Endodermal cell (in vitro differentiated cells): ENCODE data around the gene UBN1. TPM values are rescaled to one million over a fixed set of nuclear protein-coding genes. Genes with fewer than 3 reads are reported as not detected.

ENCODE experiments used
- DNase-seq: peaks from one replicate; pipeline ENCODE4 v3.0.0-alpha.2; 2017
- H3K27ac ChIP-seq: 2 replicates; pipeline ENCODE4 v1.5.1; 2013; ENCODE audit warnings: mild to moderate bottlenecking, low read depth, low read length, moderate library complexity
- H3K27me3 ChIP-seq: 2 replicates; pipeline ENCODE4 v1.6.1; 2013; ENCODE audit warnings: mild to moderate bottlenecking, low read length, moderate library complexity; ENCODE audit not compliant: insufficient read depth, control insufficient read depth, poor library complexity, severe bottlenecking
- H3K36me3 ChIP-seq: 2 replicates; pipeline ENCODE4 v1.7.0; 2013; ENCODE audit warnings: mild to moderate bottlenecking, low read length, moderate library complexity; ENCODE audit not compliant: control insufficient read depth, insufficient read depth
- H3K4me1 ChIP-seq: one replicate; pipeline ENCODE4 v1.7.0; 2013; ENCODE audit warnings: low read length; ENCODE audit not compliant: control insufficient read depth, insufficient read depth
- H3K4me3 ChIP-seq: 2 replicates; pipeline ENCODE4 v1.5.1; 2013; ENCODE audit warnings: mild to moderate bottlenecking, low read length, moderate library complexity
- H3K9ac ChIP-seq: 2 replicates; pipeline ENCODE4 v1.6.1; 2013; ENCODE audit warnings: mild to moderate bottlenecking, low read length, moderate library complexity; ENCODE audit not compliant: poor library complexity, severe bottlenecking; ENCODE audit errors: extremely low read depth
- H3K9me3 ChIP-seq: 2 replicates; pipeline ENCODE4 v1.6.1; 2013; ENCODE audit warnings: mild to moderate bottlenecking, low read length, moderate library complexity; ENCODE audit not compliant: control insufficient read depth
- H3K27ac Mint-ChIP-seq: 2 replicates; pipeline ENCODE4 v1.8.0; 2020; ENCODE audit warnings: mixed read lengths
- H3K27me3 Mint-ChIP-seq: 2 replicates; pipeline ENCODE4 v1.8.0; 2021; ENCODE audit warnings: mild to moderate bottlenecking, mixed read lengths; ENCODE audit not compliant: insufficient read depth
- H3K36me3 Mint-ChIP-seq: 2 replicates; pipeline ENCODE4 v1.8.0; 2020; ENCODE audit warnings: low read depth, mixed read lengths
- H3K4me1 Mint-ChIP-seq: 2 replicates; pipeline ENCODE4 v1.8.0; 2020; ENCODE audit warnings: mixed read lengths
- H3K4me3 Mint-ChIP-seq: 2 replicates; pipeline ENCODE4 v1.8.0; 2020; ENCODE audit warnings: mild to moderate bottlenecking, moderate library complexity, mixed read lengths
- H3K9me3 Mint-ChIP-seq: 2 replicates; pipeline ENCODE4 v1.8.0; 2020; ENCODE audit warnings: mild to moderate bottlenecking, mixed read lengths
- CTCF ChIP-seq: fragments of 200-600 bp; sonication (generic); conservative IDR thresholded peaks from 2 replicates; pipeline ENCODE4 v1.5.0; 2021; ENCODE audit warnings: antibody characterized with exemption, mild to moderate bottlenecking
- WGBS, 2 experiments: methylation state at CpG; one replicate each; pipeline versions ENCODE4 v1.1.5 to v1.1.7; 2013; ENCODE audit warnings: missing lambda C conversion rate in 2 of 2, mixed read lengths in 1 of 2; ENCODE audit not compliant: insufficient coverage in 1 of 2, insufficient read length in 1 of 2; 5-methylcytosine and 5-hydroxymethylcytosine counted together
- total RNA-seq, 2 donors: library from RNA; stranded (reverse); fragmentation: NEBNext Ultra II Directional in 1 of 2; extraction: Animal tissue kit (Norgen Biotek cat#: 25700) in 1 of 2; gene quantifications; 2 replicates in 1 of 2; 3 replicates in 1 of 2; pipeline ENCODE4 v1.2.1, GENCODE V29; 2021

The UBN1 gene
- total RNA-seq, 2 donors from 2014 or later: 36.8 to 46.7 TPM

- Mint-ChIP-seq H3K4me3 (no peak overlapping the region), H3K36me3 (peaks cover 74% of the 10 kb centered on the region), H3K27ac (no peak overlapping the region), H3K4me1 (peaks cover 8% of the 10 kb centered on the region), H3K9me3 (no peaks in the 10 kb centered on the region), H3K27me3 (no peaks in the 10 kb centered on the region)
- Histone ChIP-seq H3K4me1 (no peaks in the 10 kb centered on the region), H3K4me3 (no peak overlapping the region), H3K27ac (no peak overlapping the region), H3K9me3 (no peaks in the 10 kb centered on the region), H3K9ac (no peak overlapping the region), H3K27me3 (no peaks in the 10 kb centered on the region), H3K36me3 (peaks cover 91% of the 10 kb centered on the region)
- TF ChIP-seq CTCF: no peak
- DNase-seq: no peak
- WGBS, 2 experiments: 95% methylated on average over 11 of the region's 11 CpGs
These were observed 18.5 kb upstream of the UBN1 start for GRCh38 chr16:4828567-4829321.

- Mint-ChIP-seq H3K4me1 (no peaks in the 10 kb centered on the region), H3K4me3 (no peak overlapping the region), H3K9me3 (no peaks in the 10 kb centered on the region), H3K27me3 (no peaks in the 10 kb centered on the region), H3K27ac (peak overlapping the region; percentile 9), H3K36me3 (peaks cover 63% of the 10 kb centered on the region)
- no peak for TF ChIP-seq CTCF
- no peak overlapping the region for H3K4me3 ChIP-seq
- H3K27me3 ChIP-seq: no peaks in the 10 kb centered on the region
- no peak overlapping the region for H3K27ac ChIP-seq
- WGBS, 2 experiments: 93 to 94% methylated on average over 7 of the region's 7 CpGs
- no peaks in the 10 kb centered on the region for H3K9me3 ChIP-seq
- no peak overlapping the region for H3K9ac ChIP-seq
- no peak for DNase-seq
- H3K36me3 ChIP-seq: peaks cover 87% of the 10 kb centered on the region
- H3K4me1 ChIP-seq: no peaks in the 10 kb centered on the region
These were observed 16.9 kb upstream of the UBN1 start for GRCh38 chr16:4830408-4830807.

GRCh38 chr16:4831616-4832015 is 15.7 kb upstream of the UBN1 start:
- H3K9me3 ChIP-seq: no peaks in the 10 kb centered on the region
- TF ChIP-seq CTCF: no peak
- H3K36me3 Mint-ChIP-seq: peaks cover 64% of the 10 kb centered on the region

More at GRCh38 chr16:4831616-4832015, 15.7 kb upstream of the UBN1 start:
- no peak for DNase-seq
- no peaks in the 10 kb centered on the region for H3K27me3 Mint-ChIP-seq
- Histone ChIP-seq H3K4me3 (no peak overlapping the region), H3K27ac (no peak overlapping the region), H3K36me3 (peaks cover 85% of the 10 kb centered on the region), H3K4me1 (no peaks in the 10 kb centered on the region), H3K27me3 (no peaks in the 10 kb centered on the region), H3K9ac (no peak overlapping the region)
- no peaks in the 10 kb centered on the region for H3K9me3 Mint-ChIP-seq
- no peaks in the 10 kb centered on the region for H3K4me1 Mint-ChIP-seq
- H3K4me3 Mint-ChIP-seq: no peak overlapping the region
- 93 to 95% methylated on average over 8 of the region's 8 CpGs for WGBS, 2 experiments
- H3K27ac Mint-ChIP-seq: no peak overlapping the region
